GM20000 (cell line): ENCODE data around the gene RAET1E.

Experiments
- DNase-seq: peaks from one replicate; pipeline ENCODE4 v3.0.0; 2012; ENCODE audit warnings: low spot score
- TF ChIP-seq, protein P1 (sequence below): IDR thresholded peaks from 2 replicates; pipeline ENCODE4 v1.5.1; 2012; ENCODE audit warnings: mild to moderate bottlenecking, control low read depth; ENCODE audit errors: extremely low read depth, missing control alignments

RAET1E gene

GRCh38 chr6:149860834-149861602 lies 36.9 kb downstream of the RAET1E start:
- no peak for DNase-seq
- TF ChIP-seq, protein P1, sequence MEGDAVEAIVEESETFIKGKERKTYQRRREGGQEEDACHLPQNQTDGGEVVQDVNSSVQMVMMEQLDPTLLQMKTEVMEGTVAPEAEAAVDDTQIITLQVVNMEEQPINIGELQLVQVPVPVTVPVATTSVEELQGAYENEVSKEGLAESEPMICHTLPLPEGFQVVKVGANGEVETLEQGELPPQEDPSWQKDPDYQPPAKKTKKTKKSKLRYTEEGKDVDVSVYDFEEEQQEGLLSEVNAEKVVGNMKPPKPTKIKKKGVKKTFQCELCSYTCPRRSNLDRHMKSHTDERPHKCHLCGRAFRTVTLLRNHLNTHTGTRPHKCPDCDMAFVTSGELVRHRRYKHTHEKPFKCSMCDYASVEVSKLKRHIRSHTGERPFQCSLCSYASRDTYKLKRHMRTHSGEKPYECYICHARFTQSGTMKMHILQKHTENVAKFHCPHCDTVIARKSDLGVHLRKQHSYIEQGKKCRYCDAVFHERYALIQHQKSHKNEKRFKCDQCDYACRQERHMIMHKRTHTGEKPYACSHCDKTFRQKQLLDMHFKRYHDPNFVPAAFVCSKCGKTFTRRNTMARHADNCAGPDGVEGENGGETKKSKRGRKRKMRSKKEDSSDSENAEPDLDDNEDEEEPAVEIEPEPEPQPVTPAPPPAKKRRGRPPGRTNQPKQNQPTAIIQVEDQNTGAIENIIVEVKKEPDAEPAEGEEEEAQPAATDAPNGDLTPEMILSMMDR: no peak

DNA sequence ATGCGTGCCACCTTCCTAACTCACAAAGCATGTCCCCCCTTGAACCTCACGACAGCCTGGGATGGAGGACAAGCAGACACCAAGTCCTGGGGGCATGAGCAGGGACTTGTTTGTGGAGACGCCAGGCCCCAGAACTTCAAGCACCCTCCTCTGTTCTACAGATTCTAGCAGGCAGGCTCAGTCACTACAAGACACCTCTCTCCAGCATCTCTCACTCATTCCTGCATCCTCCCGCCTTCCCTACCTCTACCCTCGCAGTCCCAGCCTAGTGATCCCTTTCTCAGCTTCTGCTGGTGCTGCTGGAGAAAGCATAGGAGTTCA lies 37.4 kb downstream of the RAET1E start:
- no peak for DNase-seq
- TF ChIP-seq, protein P1: no peak

DNA sequence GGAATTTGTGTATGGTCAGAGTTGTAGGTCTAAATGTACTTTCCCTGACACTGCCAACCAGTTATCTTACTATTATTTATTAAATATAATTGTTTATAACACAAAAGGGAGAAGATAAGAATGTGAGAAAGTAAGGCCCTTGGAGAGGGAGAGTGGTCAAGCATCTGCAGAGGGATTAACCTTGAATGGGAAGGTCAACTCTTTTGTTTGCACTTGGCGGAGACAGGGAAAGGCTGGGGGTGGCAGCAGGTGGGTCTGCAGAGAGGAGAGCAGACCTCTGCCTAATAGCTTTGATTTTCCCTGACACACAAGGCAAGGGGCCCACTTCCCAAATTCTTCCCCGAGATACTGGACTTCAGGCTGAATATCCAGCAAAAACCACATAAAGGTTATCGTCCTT lies 38.0 kb downstream of the RAET1E start:
- TF ChIP-seq, protein P1: no peak
- no peak for DNase-seq

GRCh38 chr6:149859368-149859767 lies 38.5 kb downstream of the RAET1E start:
- TF ChIP-seq, protein P1: no peak
- DNase-seq: no peak

DNA sequence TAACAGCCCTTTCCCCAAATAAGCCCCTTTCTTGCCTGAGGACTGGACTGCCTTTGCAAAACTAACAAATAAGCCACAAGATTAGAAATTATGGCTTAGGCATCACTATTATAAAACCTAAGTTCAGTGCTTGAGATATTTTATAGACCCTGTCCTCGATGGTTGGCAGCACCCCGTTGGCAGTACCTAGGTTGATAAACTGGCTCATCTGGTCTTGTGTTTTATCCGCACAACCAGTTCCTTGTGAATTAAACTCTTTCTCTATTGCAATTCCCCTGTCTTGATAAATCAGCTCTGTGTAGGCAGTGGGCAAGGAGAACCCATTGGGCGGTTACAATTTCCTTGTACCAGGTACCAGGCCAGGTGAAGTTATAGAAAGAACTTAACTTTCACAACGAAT lies 40.4 kb downstream of the RAET1E start:
- TF ChIP-seq, protein P1: no peak
- no peak for DNase-seq

DNA sequence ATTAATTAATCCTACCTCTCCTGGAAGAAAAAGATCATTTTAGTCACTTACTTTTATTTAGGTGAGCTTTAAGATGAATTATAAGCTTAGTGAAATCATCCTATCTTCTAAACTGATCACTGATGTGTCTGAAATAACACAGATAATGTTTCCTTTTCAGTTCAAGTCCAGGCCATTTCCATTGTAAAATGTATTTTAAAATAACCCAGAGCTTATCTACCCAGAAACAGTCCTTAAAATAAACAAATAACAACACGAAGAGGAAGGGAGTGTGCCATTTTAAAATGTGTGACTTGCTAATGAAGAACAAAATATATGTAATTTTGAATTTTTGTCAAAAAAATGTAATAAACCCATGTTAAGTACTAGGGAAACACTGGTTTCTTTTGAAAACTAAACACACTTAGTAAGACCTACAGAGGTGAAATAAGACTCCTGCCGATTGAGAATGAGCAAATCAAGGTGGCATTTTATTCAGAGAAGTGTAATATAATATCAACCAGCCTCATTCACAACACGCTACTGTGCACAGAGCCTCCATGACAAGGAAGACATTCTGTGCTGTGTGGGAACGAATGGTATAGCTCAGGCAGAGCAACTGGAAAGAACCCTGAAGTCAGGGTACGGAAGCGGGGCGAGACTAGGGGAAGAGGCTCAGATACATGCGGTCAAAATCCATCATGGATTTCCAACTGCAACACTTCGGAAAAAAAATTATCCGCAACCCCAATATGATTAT lies 41.5 kb downstream of the RAET1E start:
- TF ChIP-seq, protein P1: no peak
- no peak for DNase-seq

DNA sequence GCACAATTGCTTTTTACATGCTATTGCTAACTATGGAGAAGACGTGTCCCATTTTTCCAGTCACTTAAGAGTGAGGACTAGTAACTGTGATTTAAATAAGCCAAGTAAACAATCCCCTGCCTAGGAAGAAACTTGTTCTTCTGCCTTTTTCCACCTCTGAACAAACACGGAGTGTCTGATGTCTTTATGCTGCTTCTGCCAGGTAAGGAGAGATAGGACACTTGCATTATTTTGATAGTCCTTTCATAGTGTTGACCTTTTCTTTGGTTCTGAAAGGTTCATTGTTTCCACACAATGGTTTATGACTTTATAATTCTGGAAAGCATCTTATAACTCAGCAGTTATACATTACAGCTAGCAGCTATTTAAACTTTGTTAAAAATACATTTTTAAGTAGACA lies 42.2 kb downstream of the RAET1E start:
- TF ChIP-seq, protein P1: no peak
- DNase-seq: no peak
